CD14-positive monocyte (primary cell): ENCODE measurements around the gene CPB2. TPM values are rescaled to one million over a fixed set of nuclear protein-coding genes. Genes with fewer than 3 reads are reported as not detected.

ENCODE experiments used
- DNase-seq, 3 donors: peaks; one replicate each; pipeline ENCODE4 v3.0.0-alpha.2; 2011 to 2022
- H2AFZ ChIP-seq: 2 replicates; pipeline ENCODE4 v1.6.0; 2012; ENCODE audit warnings: mild to moderate bottlenecking, low read depth, low read length, inconsistent platforms; ENCODE audit not compliant: insufficient read depth, poor library complexity, severe bottlenecking
- H3K27ac ChIP-seq, 2 donors: 1 replicate in 1 of 2; 2 replicates in 1 of 2; pipeline ENCODE4 v1.5.1; 2012 to 2013; ENCODE audit warnings: low read length in 2 of 2, control low read depth in 1 of 2, inconsistent platforms in 1 of 2, low read depth in 1 of 2, mild to moderate bottlenecking in 1 of 2
- H3K27me3 ChIP-seq, 2 donors: one replicate each; pipeline versions ENCODE4 v1.6.0 to v1.6.1; 2011 to 2013; ENCODE audit warnings: low read length in 2 of 2; ENCODE audit not compliant: control insufficient read depth in 2 of 2, insufficient read depth in 2 of 2
- H3K36me3 ChIP-seq, 2 donors: replicated peaks in 1 of 2; 1 replicate in 1 of 2; 2 replicates in 1 of 2; pipeline versions ENCODE4 v1.5.1 to v1.6.1; 2012 to 2013; ENCODE audit warnings: low read length in 2 of 2, control low read depth in 1 of 2, inconsistent platforms in 1 of 2, mild to moderate bottlenecking in 1 of 2; ENCODE audit not compliant: insufficient read depth in 2 of 2, control insufficient read depth in 1 of 2
- H3K4me1 ChIP-seq, 2 donors: 1 replicate in 1 of 2; 2 replicates in 1 of 2; pipeline versions ENCODE4 v1.5.1 to v1.6.1; 2012 to 2013; ENCODE audit warnings: low read length in 2 of 2, control low read depth in 1 of 2, inconsistent platforms in 1 of 2, mild to moderate bottlenecking in 1 of 2, moderate library complexity in 1 of 2; ENCODE audit not compliant: insufficient read depth in 2 of 2, control insufficient read depth in 1 of 2
- H3K4me2 ChIP-seq: replicated peaks from 2 replicates; pipeline ENCODE3; 2012; ENCODE audit warnings: low read length, moderate library complexity, mild to moderate bottlenecking; ENCODE audit not compliant: poor library complexity, severe bottlenecking; ENCODE audit errors: extremely low read depth
- H3K4me3 ChIP-seq, 3 experiments: fragments of 200-600 bp in 1 of 3; sonication (generic) in 1 of 3; replicated peaks in 1 of 3; 1 replicate in 2 of 3; 2 replicates in 1 of 3; pipeline ENCODE4 v1.5.1; 2011 to 2013; ENCODE audit warnings: low read length in 3 of 3, mild to moderate bottlenecking in 3 of 3, control low read depth in 2 of 3, low read depth in 2 of 3, inconsistent platforms in 1 of 3, moderate library complexity in 1 of 3
- H3K79me2 ChIP-seq: 2 replicates; pipeline ENCODE4 v1.6.0; 2012; ENCODE audit warnings: mild to moderate bottlenecking, control low read depth, inconsistent platforms, low read length, moderate library complexity; ENCODE audit not compliant: insufficient read depth
- H3K9ac ChIP-seq: 2 replicates; pipeline ENCODE4 v1.6.0; 2017; ENCODE audit warnings: low read length, mild to moderate bottlenecking; ENCODE audit not compliant: insufficient read depth, poor library complexity, severe bottlenecking
- H3K9me3 ChIP-seq, 2 donors: replicated peaks in 1 of 2; 1 replicate in 1 of 2; 2 replicates in 1 of 2; pipeline versions ENCODE4 v1.5.1 to v1.6.1; 2012 to 2013; ENCODE audit warnings: low read length in 2 of 2, control low read depth in 1 of 2; ENCODE audit not compliant: control insufficient read depth in 1 of 2, insufficient read depth in 1 of 2
- H4K20me1 ChIP-seq: 2 replicates; pipeline ENCODE4 v1.6.0; 2012; ENCODE audit warnings: mild to moderate bottlenecking, low read length, control low read depth, moderate library complexity; ENCODE audit not compliant: insufficient read depth
- H3K27ac Mint-ChIP-seq, 7 donors: one replicate each; pipeline ENCODE4 v1.8.0; 2020; ENCODE audit warnings: mild to moderate bottlenecking in 7 of 7, mixed read lengths in 7 of 7, moderate library complexity in 6 of 7, inconsistent platforms in 2 of 7
- H3K27me3 Mint-ChIP-seq, 3 donors: one replicate each; pipeline ENCODE4 v1.8.0; 2021 to 2022; ENCODE audit warnings: low read depth in 3 of 3, mild to moderate bottlenecking in 3 of 3, mixed read lengths in 3 of 3, moderate library complexity in 3 of 3, inconsistent platforms in 1 of 3
- H3K36me3 Mint-ChIP-seq, 2 donors: one replicate each; pipeline ENCODE4 v1.8.0; 2020; ENCODE audit warnings: mixed read lengths in 2 of 2, inconsistent platforms in 1 of 2, mild to moderate bottlenecking in 1 of 2
- H3K4me1 Mint-ChIP-seq: one replicate; pipeline ENCODE4 v1.8.0; 2020; ENCODE audit warnings: mild to moderate bottlenecking, mixed read lengths
- H3K4me3 Mint-ChIP-seq, 2 donors: one replicate each; pipeline ENCODE4 v1.8.0; 2020; ENCODE audit warnings: mild to moderate bottlenecking in 2 of 2, mixed read lengths in 2 of 2, moderate library complexity in 1 of 2
- H3K9me3 Mint-ChIP-seq, 7 donors: one replicate each; pipeline ENCODE4 v1.8.0; 2020 to 2022; ENCODE audit warnings: mixed read lengths in 7 of 7, mild to moderate bottlenecking in 6 of 7, moderate library complexity in 6 of 7, inconsistent platforms in 2 of 7
- CTCF ChIP-seq: fragments of 200-600 bp; IDR thresholded peaks from one replicate; pipeline ENCODE4 v1.8.0; 2022; ENCODE audit warnings: antibody characterized with exemption, mild to moderate bottlenecking
- WGBS: methylation state at CpG from one replicate; pipeline ENCODE4 v1.1.5; 2013; ENCODE audit warnings: missing lambda C conversion rate; ENCODE audit not compliant: insufficient coverage; 5-methylcytosine and 5-hydroxymethylcytosine counted together
- intact Hi-C, 2 donors: fragments of 100-400 bp; cut with micrococcal nuclease; formaldehyde crosslinking; loops; one replicate each; pipeline versions ENCODE4 v1.15.0 to v1.15.1; 2023
- polyA plus RNA-seq, 3 donors: library from polyadenylated mRNA; depleted of rRNA in 1 of 3; unstranded in 2 of 3; stranded (reverse) in 1 of 3; fragments of 300-500 nt in 2 of 3; fragments of >200 nt in 1 of 3; fragmentation: Illumina TruSeq in 2 of 3; gene quantifications; 1 replicate in 2 of 3; 2 replicates in 1 of 3; pipeline ENCODE4 v1.2.3, GENCODE V29; 2012 to 2021

CPB2 gene
- polyA plus RNA-seq, 3 donors: 0.15 to 0.18 TPM; not detected in 1

- Histone ChIP-seq H3K4me1 (no peaks in the 10 kb centered on the region), H3K4me3 (no peak overlapping the region), H3K27ac (no peak overlapping the region), H3K79me2 (no peaks in the 10 kb centered on the region), H3K9ac (no peak overlapping the region), H3K4me2 (no peak overlapping the region), H2AFZ (no peak overlapping the region), H4K20me1 (no peaks in the 10 kb centered on the region), H3K9me3 (no peaks in the 10 kb centered on the region), H3K36me3 (no peaks in the 10 kb centered on the region), H3K27me3 (peaks cover 0 to 1% of the 10 kb centered on the region in 2 donors)
- Mint-ChIP-seq H3K4me3 (no peak overlapping the region), H3K9me3 (no peaks in the 10 kb centered on the region), H3K4me1 (no peaks in the 10 kb centered on the region), H3K36me3 (no peaks in the 10 kb centered on the region), H3K27me3 (peaks cover 0 to 2% (median under 1%) of the 10 kb centered on the region in 3 donors), H3K27ac (no peak overlapping the region)
- intact Hi-C loops: loop anchor here in 1 of 2 donors (10.0 kb wide), 1 partner anchor 65 kb away; no protein-coding TSS in a partner anchor
- no peak for DNase-seq
- no peak for TF ChIP-seq CTCF
Observed at GRCh38 chr13:46059405-46059804, 45.4 kb downstream of the CPB2 start.

- peaks cover 4% of the 10 kb centered on the region for H3K4me1 Mint-ChIP-seq
- H3K36me3 Mint-ChIP-seq: no peaks in the 10 kb centered on the region
- Histone ChIP-seq H3K4me2 (no peak overlapping the region), H3K9me3 (no peaks in the 10 kb centered on the region), H2AFZ (no peak overlapping the region), H3K79me2 (no peaks in the 10 kb centered on the region), H3K27ac (no peak overlapping the region), H4K20me1 (no peaks in the 10 kb centered on the region), H3K4me3 (no peak overlapping the region), H3K4me1 (peaks cover 4% of the 10 kb centered on the region in 2 donors), H3K9ac (no peak overlapping the region), H3K36me3 (no peaks in the 10 kb centered on the region), H3K27me3 (peaks cover 6 to 8% of the 10 kb centered on the region in 2 donors)
- H3K9me3 Mint-ChIP-seq: no peaks in the 10 kb centered on the region
- TF ChIP-seq CTCF: no peak
- no peak overlapping the region for H3K27ac Mint-ChIP-seq
- no CpG with 5 or more reads among the region's 3 CpGs for WGBS
- DNase-seq: peak in 1 of 3 donors; percentile 3
- intact Hi-C loops: loop anchor here in 1 of 2 donors (10.0 kb wide), 1 partner anchor 67 kb away; no protein-coding TSS in a partner anchor
- H3K27me3 Mint-ChIP-seq: peaks cover 4 to 7% (median 5%) of the 10 kb centered on the region in 3 donors
- no peak overlapping the region for H3K4me3 Mint-ChIP-seq
Observed at GRCh38 chr13:46058268-46058667, 46.6 kb downstream of the CPB2 start.
